Ecto neural progenitor cell (in vitro differentiated cells): ENCODE measurements around the gene ALG2.

ENCODE experiments used
- DNase-seq: peaks from one replicate; pipeline ENCODE4 v3.0.0-alpha.2; 2018; ENCODE audit warnings: low spot score

ALG2 gene

DNA sequence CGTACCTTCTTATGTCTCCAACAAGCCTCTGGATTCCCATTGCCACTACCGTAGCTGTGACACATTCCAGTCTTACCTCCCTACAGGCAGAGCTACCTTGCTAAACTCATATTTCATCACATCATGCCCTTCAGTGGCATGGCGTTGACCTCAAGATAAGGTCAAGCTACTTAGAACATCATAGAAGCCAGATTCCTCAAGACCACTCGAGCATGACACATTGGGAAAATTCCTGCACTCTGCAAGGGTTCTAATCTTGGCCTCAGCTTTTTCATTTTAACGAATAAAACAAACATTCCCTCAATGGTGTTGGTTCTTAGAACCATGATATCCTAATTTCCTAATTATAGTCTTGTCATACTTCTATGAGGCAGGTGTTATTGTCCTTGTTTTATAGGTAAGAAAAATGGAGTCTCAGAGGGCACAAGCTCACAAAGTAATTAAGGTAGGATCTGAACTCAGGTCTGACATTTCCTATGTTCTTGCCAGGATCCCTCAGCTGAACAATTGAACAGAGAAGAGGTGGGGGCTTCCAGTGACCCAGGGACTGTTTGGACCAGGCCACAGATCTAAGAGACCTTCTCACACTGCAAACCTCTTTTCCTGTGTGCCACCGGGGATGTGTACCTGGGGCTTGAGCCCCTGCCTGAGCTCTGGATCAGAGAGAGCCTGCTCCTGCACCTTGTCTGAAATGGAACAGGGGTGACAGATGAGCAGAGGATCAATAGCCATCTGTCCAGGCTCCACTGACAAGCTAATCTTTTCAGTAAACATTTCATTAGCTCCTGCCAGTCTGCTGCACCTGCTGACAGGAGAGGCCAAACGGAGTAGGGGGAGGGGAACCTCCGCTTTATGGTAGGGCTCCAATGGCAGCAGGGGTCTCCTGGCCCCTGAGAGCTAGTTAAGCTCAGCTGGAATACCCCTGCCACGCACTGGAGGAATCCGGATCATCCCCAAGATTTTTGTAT lies 49.3 kb downstream of the ALG2 start:
- DNase-seq: no peak

DNA sequence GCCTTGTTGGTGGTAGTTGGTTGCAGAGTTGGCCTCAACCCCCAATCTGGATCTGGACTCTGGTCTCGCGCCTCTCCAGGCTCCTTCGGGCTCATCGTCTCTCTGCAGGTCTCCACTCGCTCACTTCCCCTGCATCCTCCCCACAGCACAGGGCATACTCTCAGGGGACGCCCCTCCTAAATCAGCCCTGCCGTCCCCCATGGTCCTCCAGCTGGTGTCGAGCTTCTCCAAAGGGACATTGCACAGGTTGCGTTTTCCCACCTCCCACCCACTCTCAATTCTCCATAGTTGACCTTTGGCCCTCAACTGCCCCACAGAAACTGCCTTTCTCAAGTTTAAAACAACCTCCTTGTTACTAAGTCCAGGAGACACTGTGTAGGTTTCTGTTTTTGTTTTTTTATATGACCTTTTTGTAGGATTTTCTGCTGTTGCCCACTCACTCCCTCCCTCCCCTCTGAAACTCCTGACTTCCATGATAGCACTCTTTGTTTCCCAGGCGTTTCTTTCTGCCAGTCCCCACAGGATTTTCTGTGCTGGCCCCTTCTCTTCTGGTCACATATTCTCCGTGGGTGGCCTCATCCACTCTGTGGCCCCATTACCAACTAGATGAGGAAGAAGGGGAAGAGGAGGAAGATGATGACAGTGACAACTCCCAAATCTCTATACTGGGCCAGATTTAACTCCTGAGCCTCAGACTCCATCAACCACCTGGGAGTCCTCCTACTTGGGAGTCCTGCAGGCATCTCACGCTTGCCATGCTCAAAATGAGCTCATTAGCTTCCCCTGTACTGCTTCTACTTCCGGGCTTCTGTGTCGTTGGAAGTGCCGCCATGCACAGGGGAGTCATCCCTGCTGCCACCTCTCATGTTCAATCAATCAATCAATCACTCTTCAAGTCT lies 50.3 kb downstream of the ALG2 start:
- no peak for DNase-seq

DNA sequence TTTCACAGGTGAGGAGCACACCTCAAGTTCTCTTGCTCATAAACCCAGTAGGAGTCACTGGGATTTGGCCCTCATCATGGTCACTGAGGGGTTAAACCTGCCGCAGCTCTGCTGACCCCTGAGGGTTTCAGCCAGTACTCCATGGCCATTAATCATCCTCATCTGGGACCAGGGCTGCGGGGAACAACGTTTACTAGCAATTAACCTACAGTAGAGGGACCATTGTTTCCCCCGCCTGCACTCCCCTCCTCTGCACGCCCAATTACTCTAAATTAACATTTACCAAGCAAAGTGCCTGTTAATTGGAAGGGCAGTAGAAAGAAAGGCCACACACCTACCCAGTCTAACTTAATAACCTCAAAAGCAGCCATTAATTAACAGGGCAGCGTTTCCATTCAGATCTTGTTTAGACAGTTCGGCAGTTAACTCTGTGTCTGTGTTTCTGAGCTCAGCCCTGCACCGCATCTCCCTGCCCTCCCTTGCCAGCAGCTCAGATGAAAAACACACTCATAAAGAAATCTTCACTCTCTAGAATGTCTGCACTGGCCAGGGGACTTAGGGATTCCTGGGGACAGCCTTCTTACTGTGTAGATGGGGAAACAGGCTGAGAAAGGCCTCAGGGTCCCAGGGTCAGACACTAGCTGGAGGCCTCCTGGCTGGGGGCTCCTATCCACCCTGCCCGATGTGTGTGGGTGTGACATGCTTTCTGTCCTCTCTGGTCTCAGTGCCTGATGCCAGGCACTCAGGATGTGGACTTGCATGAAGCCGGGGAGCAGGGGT lies 51.6 kb downstream of the ALG2 start:
- DNase-seq: peak; percentile 65

DNA sequence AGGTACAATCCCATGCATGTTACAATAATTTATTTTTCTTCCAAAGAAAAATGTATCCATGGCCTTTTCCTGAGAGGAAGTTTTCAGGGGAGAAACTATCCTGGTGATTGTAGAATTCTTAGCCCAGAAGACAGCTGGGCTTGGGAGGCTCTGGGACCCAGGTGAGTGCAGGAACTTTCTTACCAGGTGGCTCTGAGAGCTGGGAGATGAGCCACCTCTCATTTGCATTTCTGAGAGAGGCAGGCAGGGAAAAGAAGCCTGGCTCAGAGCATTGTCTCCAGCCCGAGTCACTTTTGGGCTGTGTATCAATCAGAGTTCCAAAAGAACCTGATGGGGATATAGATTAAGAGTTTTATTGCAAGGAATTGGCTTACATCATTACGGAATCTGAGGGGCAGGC lies 52.7 kb downstream of the ALG2 start:
- DNase-seq: no peak

DNA sequence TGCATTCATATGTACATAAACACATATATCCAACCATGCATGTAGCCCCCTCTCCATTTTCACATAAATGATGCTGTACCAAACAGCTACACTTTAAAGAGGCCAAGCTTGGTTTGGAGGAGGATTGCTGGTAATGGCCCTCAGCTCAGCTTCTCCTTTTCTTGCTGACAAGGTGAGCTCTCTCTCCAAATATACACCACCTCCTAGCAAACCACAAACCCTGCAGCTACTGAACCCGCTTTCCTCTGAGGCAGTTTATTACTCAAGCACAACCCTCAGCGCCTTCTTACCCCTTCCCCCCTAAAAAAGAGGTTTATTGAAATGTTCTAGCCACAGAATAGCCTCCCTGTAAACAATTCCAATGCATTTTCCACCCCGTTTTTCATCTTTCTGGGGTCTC lies 54.0 kb downstream of the ALG2 start:
- DNase-seq: no peak

DNA sequence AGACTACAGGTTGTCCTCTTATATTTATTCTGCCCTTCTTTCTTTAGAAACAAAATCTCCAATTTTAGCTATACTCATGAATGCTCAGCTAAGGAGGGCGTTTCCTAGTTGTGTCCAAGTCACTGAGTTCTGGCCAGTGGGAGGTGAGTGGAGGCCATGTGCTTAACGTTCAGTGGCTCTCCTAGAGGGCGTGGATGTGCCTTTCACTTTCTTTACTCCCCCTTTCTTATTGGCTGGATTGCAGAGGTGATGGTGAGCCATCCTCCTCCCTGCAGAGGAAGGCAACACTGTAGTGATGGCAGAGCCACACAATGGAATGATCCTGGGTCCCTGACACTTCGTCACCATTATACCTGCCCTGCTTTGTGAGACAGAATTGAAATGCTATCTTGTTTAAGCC lies 54.6 kb downstream of the ALG2 start:
- no peak for DNase-seq
